ENCODE results near the gene PARP12.

Gene PARP12

GRCh38 chr7:140021603-140022002 lies 41.1 kb downstream of the PARP12 start:
- Histone ChIP-seq H3K4me1 (ENCODE audit: control insufficient read depth, insufficient read depth, low read length) (no peaks in the 10 kb centered on the region), H3K9me3 (ENCODE audit: control insufficient read depth, low read length) (no peaks in the 10 kb centered on the region), H3K27me3 (replicated peaks; ENCODE audit: control insufficient read depth, insufficient read depth, low read length) (peaks cover 3% of the 10 kb centered on the region), H3K36me3 (ENCODE audit: control insufficient read depth, insufficient read depth, low read length, severe bottlenecking) (peaks cover 21% of the 10 kb centered on the region), H3K9ac (ENCODE audit: low read length) (no peak overlapping the region), H3K4me3 (ENCODE audit: low read length) (no peak overlapping the region)
- no peak for DNase-seq (ENCODE audit: low read depth)

GRCh38 chr7:140019606-140020005 lies 43.1 kb downstream of the PARP12 start:
- Histone ChIP-seq H3K27me3 (replicated peaks; ENCODE audit: control insufficient read depth, insufficient read depth, low read length) (peaks cover 3% of the 10 kb centered on the region), H3K36me3 (ENCODE audit: control insufficient read depth, insufficient read depth, low read length, severe bottlenecking) (peaks cover 14% of the 10 kb centered on the region), H3K9me3 (ENCODE audit: control insufficient read depth, low read length) (no peaks in the 10 kb centered on the region), H3K9ac (ENCODE audit: low read length) (no peak overlapping the region), H3K4me1 (ENCODE audit: control insufficient read depth, insufficient read depth, low read length) (no peaks in the 10 kb centered on the region), H3K4me3 (ENCODE audit: low read length) (no peak overlapping the region)
- no peak for DNase-seq (ENCODE audit: low read depth)

- no peaks in the 10 kb centered on the region for H3K4me1 ChIP-seq (ENCODE audit: control insufficient read depth, insufficient read depth, low read length)
- no peak overlapping the region for H3K9ac ChIP-seq (ENCODE audit: low read length)
- H3K27me3 ChIP-seq (replicated peaks; ENCODE audit: control insufficient read depth, insufficient read depth, low read length): peaks cover 4% of the 10 kb centered on the region
- H3K4me3 ChIP-seq (ENCODE audit: low read length): no peak overlapping the region
- no peaks in the 10 kb centered on the region for H3K9me3 ChIP-seq (ENCODE audit: control insufficient read depth, low read length)
- peaks cover 10% of the 10 kb centered on the region for H3K36me3 ChIP-seq (ENCODE audit: control insufficient read depth, insufficient read depth, low read length, severe bottlenecking)
- DNase-seq (ENCODE audit: low read depth): no peak
Observed at GRCh38 chr7:140019172-140019571, 43.6 kb downstream of the PARP12 start.

GRCh38 chr7:140018125-140019043 lies 44.4 kb downstream of the PARP12 start:
- Histone ChIP-seq H3K27me3 (replicated peaks; ENCODE audit: control insufficient read depth, insufficient read depth, low read length) (peaks cover 12% of the 10 kb centered on the region), H3K9ac (ENCODE audit: low read length) (no peak overlapping the region), H3K9me3 (ENCODE audit: control insufficient read depth, low read length) (no peaks in the 10 kb centered on the region), H3K36me3 (ENCODE audit: control insufficient read depth, insufficient read depth, low read length, severe bottlenecking) (peaks cover 3% of the 10 kb centered on the region), H3K4me1 (ENCODE audit: control insufficient read depth, insufficient read depth, low read length) (no peaks in the 10 kb centered on the region), H3K4me3 (ENCODE audit: low read length) (no peak overlapping the region)
- DNase-seq (ENCODE audit: low read depth): no peak

- Histone ChIP-seq H3K4me1 (ENCODE audit: control insufficient read depth, insufficient read depth, low read length) (no peaks in the 10 kb centered on the region), H3K9ac (ENCODE audit: low read length) (no peak overlapping the region), H3K9me3 (ENCODE audit: control insufficient read depth, low read length) (no peaks in the 10 kb centered on the region), H3K36me3 (ENCODE audit: control insufficient read depth, insufficient read depth, low read length, severe bottlenecking) (no peaks in the 10 kb centered on the region), H3K4me3 (ENCODE audit: low read length) (no peak overlapping the region), H3K27me3 (replicated peaks; ENCODE audit: control insufficient read depth, insufficient read depth, low read length) (peaks cover 17% of the 10 kb centered on the region)
- no peak for DNase-seq (ENCODE audit: low read depth)
Observed at GRCh38 chr7:140017543-140017942, 45.2 kb downstream of the PARP12 start.

- no peak for DNase-seq (ENCODE audit: low read depth)
- Histone ChIP-seq H3K9ac (ENCODE audit: low read length) (no peak overlapping the region), H3K9me3 (ENCODE audit: control insufficient read depth, low read length) (no peaks in the 10 kb centered on the region), H3K36me3 (ENCODE audit: control insufficient read depth, insufficient read depth, low read length, severe bottlenecking) (no peaks in the 10 kb centered on the region), H3K27me3 (replicated peaks; ENCODE audit: control insufficient read depth, insufficient read depth, low read length) (peaks cover 20% of the 10 kb centered on the region), H3K4me3 (ENCODE audit: low read length) (no peak overlapping the region), H3K4me1 (ENCODE audit: control insufficient read depth, insufficient read depth, low read length) (no peaks in the 10 kb centered on the region)
Observed at GRCh38 chr7:140017034-140017433, 45.7 kb downstream of the PARP12 start.

- no peaks in the 10 kb centered on the region for H3K36me3 ChIP-seq (ENCODE audit: control insufficient read depth, insufficient read depth, low read length, severe bottlenecking)
- no peak overlapping the region for H3K9ac ChIP-seq (ENCODE audit: low read length)
- H3K4me3 ChIP-seq (ENCODE audit: low read length): no peak overlapping the region
- peaks cover 22% of the 10 kb centered on the region for H3K27me3 ChIP-seq (replicated peaks; ENCODE audit: control insufficient read depth, insufficient read depth, low read length)
- no peak for DNase-seq (ENCODE audit: low read depth)
- no peaks in the 10 kb centered on the region for H3K9me3 ChIP-seq (ENCODE audit: control insufficient read depth, low read length)
- no peaks in the 10 kb centered on the region for H3K4me1 ChIP-seq (ENCODE audit: control insufficient read depth, insufficient read depth, low read length)
Observed at GRCh38 chr7:140016540-140016939, 46.2 kb downstream of the PARP12 start.

- Histone ChIP-seq H3K27me3 (replicated peaks; ENCODE audit: control insufficient read depth, insufficient read depth, low read length) (peaks cover 27% of the 10 kb centered on the region), H3K36me3 (ENCODE audit: control insufficient read depth, insufficient read depth, low read length, severe bottlenecking) (no peaks in the 10 kb centered on the region), H3K4me3 (ENCODE audit: low read length) (no peak overlapping the region), H3K9ac (ENCODE audit: low read length) (no peak overlapping the region), H3K4me1 (ENCODE audit: control insufficient read depth, insufficient read depth, low read length) (no peaks in the 10 kb centered on the region), H3K9me3 (ENCODE audit: control insufficient read depth, low read length) (no peaks in the 10 kb centered on the region)
- DNase-seq (ENCODE audit: low read depth): no peak
Observed at GRCh38 chr7:140015471-140015970, 47.2 kb downstream of the PARP12 start.

- Histone ChIP-seq H3K9me3 (ENCODE audit: control insufficient read depth, low read length) (no peaks in the 10 kb centered on the region), H3K36me3 (ENCODE audit: control insufficient read depth, insufficient read depth, low read length, severe bottlenecking) (no peaks in the 10 kb centered on the region), H3K4me1 (ENCODE audit: control insufficient read depth, insufficient read depth, low read length) (no peaks in the 10 kb centered on the region), H3K9ac (ENCODE audit: low read length) (no peak overlapping the region), H3K4me3 (ENCODE audit: low read length) (no peak overlapping the region), H3K27me3 (replicated peaks; ENCODE audit: control insufficient read depth, insufficient read depth, low read length) (peaks cover 33% of the 10 kb centered on the region)
- no peak for DNase-seq (ENCODE audit: low read depth)
Observed at GRCh38 chr7:140014123-140014522, 48.6 kb downstream of the PARP12 start.

- Histone ChIP-seq H3K4me3 (ENCODE audit: low read length) (no peak overlapping the region), H3K9me3 (ENCODE audit: control insufficient read depth, low read length) (no peaks in the 10 kb centered on the region), H3K36me3 (ENCODE audit: control insufficient read depth, insufficient read depth, low read length, severe bottlenecking) (no peaks in the 10 kb centered on the region), H3K9ac (ENCODE audit: low read length) (no peak overlapping the region), H3K27me3 (replicated peaks; ENCODE audit: control insufficient read depth, insufficient read depth, low read length) (peaks cover 33% of the 10 kb centered on the region), H3K4me1 (ENCODE audit: control insufficient read depth, insufficient read depth, low read length) (no peaks in the 10 kb centered on the region)
- no peak for DNase-seq (ENCODE audit: low read depth)
Observed at GRCh38 chr7:140013676-140014075, 49.1 kb downstream of the PARP12 start.

GRCh38 chr7:140010194-140010895 lies 52.4 kb downstream of the PARP12 start:
- Histone ChIP-seq H3K9ac (ENCODE audit: low read length) (no peak overlapping the region), H3K4me1 (ENCODE audit: control insufficient read depth, insufficient read depth, low read length) (no peaks in the 10 kb centered on the region), H3K9me3 (ENCODE audit: control insufficient read depth, low read length) (no peaks in the 10 kb centered on the region), H3K27me3 (replicated peaks; ENCODE audit: control insufficient read depth, insufficient read depth, low read length) (peaks cover 30% of the 10 kb centered on the region), H3K36me3 (ENCODE audit: control insufficient read depth, insufficient read depth, low read length, severe bottlenecking) (no peaks in the 10 kb centered on the region), H3K4me3 (ENCODE audit: low read length) (no peak overlapping the region)
- DNase-seq (ENCODE audit: low read depth): no peak
